IMR-90 (cell line): Measurements from ENCODE around the gene DDX10. TPM values are rescaled to one million over a fixed set of nuclear protein-coding genes. Genes with fewer than 3 reads are reported as not detected.

Experiments
- ATAC-seq: fragments of 200-7000 bp; cut with Tn5 transposase; 2 replicates; pipeline ENCODE4 v1.9.1; 2020; ENCODE audit warnings: low read depth, mild to moderate bottlenecking, moderate library complexity
- BruUV-seq: library from RNA; stranded (reverse); fragments of 400-500 nt; replicated peaks from 2 replicates; lab custom pipeline; 2021; lab: Mats Ljungman, UMichigan
- CTCF ChIA-PET: fragments of 300-600 bp; formaldehyde crosslinking; extraction: SDS; loops from one replicate; lab custom pipeline; 2021; ENCODE audit warnings: antibody characterized with exemption; lab: Yijun Ruan, JAX
- POLR2A ChIA-PET: fragments of 300-600 bp; sonication (Branson Sonifier 250); formaldehyde crosslinking; loops from one replicate; lab custom pipeline; 2022; ENCODE audit warnings: antibody characterized with exemption; ENCODE audit not compliant: unreplicated experiment; lab: Charles Lee
- DNase-seq: peaks from one replicate; pipeline ENCODE4 v3.0.0; 2013
- H2AFZ ChIP-seq: replicated peaks from 2 replicates; pipeline ENCODE3; 2013; ENCODE audit warnings: low read length, mild to moderate bottlenecking; ENCODE audit not compliant: poor library complexity
- H2AK5ac ChIP-seq: 2 replicates; pipeline ENCODE4 v1.6.1; 2013; ENCODE audit warnings: low read depth, low read length, inconsistent platforms
- H2AK9ac ChIP-seq: replicated peaks from 2 replicates; pipeline ENCODE3; 2013; ENCODE audit warnings: mild to moderate bottlenecking, low read depth, low read length, moderate library complexity; ENCODE audit not compliant: poor library complexity
- H2BK120ac ChIP-seq: 2 replicates; pipeline ENCODE4 v1.6.1; 2013; ENCODE audit warnings: low read depth, low read length, inconsistent platforms
- H2BK15ac ChIP-seq: 3 replicates; pipeline ENCODE4 v1.6.1; 2013; ENCODE audit warnings: low read depth, low read length, inconsistent platforms
- H2BK20ac ChIP-seq: 2 replicates; pipeline ENCODE4 v1.6.1; 2013; ENCODE audit warnings: low read depth, mild to moderate bottlenecking, inconsistent platforms, low read length, moderate library complexity
- H2BK5ac ChIP-seq: 2 replicates; pipeline ENCODE4 v1.6.1; 2013; ENCODE audit warnings: mild to moderate bottlenecking, low read depth, low read length, inconsistent platforms; ENCODE audit not compliant: poor library complexity, severe bottlenecking
- H3K14ac ChIP-seq: replicated peaks from 2 replicates; pipeline ENCODE4 v1.6.1; 2013; ENCODE audit warnings: low read depth, low read length, inconsistent platforms
- H3K18ac ChIP-seq: 2 replicates; pipeline ENCODE4 v1.6.1; 2013; ENCODE audit warnings: low read depth, low read length, control low read depth
- H3K23ac ChIP-seq: 2 replicates; pipeline ENCODE4 v1.6.1; 2013; ENCODE audit warnings: low read depth, low read length, inconsistent platforms
- H3K27ac ChIP-seq: 2 replicates; pipeline ENCODE4 v1.5.1; 2013; ENCODE audit warnings: mild to moderate bottlenecking, control low read depth, low read length; ENCODE audit not compliant: insufficient read depth
- H3K27me3 ChIP-seq: 2 replicates; pipeline ENCODE4 v1.6.1; 2013; ENCODE audit warnings: low read length; ENCODE audit not compliant: control insufficient read depth, insufficient read depth
- H3K36me3 ChIP-seq: 2 replicates; pipeline ENCODE4 v1.6.1; 2013; ENCODE audit warnings: low read length, mixed read lengths; ENCODE audit not compliant: control insufficient read depth, insufficient read depth
- H3K4ac ChIP-seq: 2 replicates; pipeline ENCODE4 v1.6.1; 2013; ENCODE audit warnings: low read depth, low read length, inconsistent platforms
- H3K4me1 ChIP-seq: 2 replicates; pipeline ENCODE4 v1.6.1; 2013; ENCODE audit warnings: low read length, mixed read lengths; ENCODE audit not compliant: control insufficient read depth, insufficient read depth
- H3K4me2 ChIP-seq: 2 replicates; pipeline ENCODE4 v1.6.1; 2013; ENCODE audit warnings: low read depth, mild to moderate bottlenecking, control low read depth, low read length, moderate library complexity
- H3K4me3 ChIP-seq: 2 replicates; pipeline ENCODE4 v1.5.1; 2013; ENCODE audit warnings: low read depth, mild to moderate bottlenecking, control low read depth, low read length, moderate library complexity; ENCODE audit not compliant: insufficient read depth
- H3K56ac ChIP-seq: 2 replicates; pipeline ENCODE4 v1.6.1; 2013; ENCODE audit warnings: low read length, inconsistent platforms; ENCODE audit not compliant: insufficient read depth; ENCODE audit errors: extremely low read depth
- H3K79me1 ChIP-seq, 2 experiments: 2 replicates each; pipeline ENCODE4 v1.6.1; 2013; ENCODE audit warnings: low read length in 2 of 2, inconsistent platforms in 1 of 2, low read depth in 1 of 2
- H3K9ac ChIP-seq: 2 replicates; pipeline ENCODE4 v1.6.1; 2013; ENCODE audit warnings: low read depth, low read length, control low read depth
- H3K9me1 ChIP-seq: 2 replicates; pipeline ENCODE4 v1.6.1; 2013; ENCODE audit warnings: low read length, inconsistent platforms; ENCODE audit not compliant: insufficient read depth
- H3K9me3 ChIP-seq: 2 replicates; pipeline ENCODE4 v1.6.1; 2013; ENCODE audit warnings: low read length; ENCODE audit not compliant: control insufficient read depth, insufficient read depth
- H4K20me1 ChIP-seq: 2 replicates; pipeline ENCODE4 v1.6.1; 2013; ENCODE audit warnings: low read length, inconsistent platforms; ENCODE audit not compliant: insufficient read depth
- H4K5ac ChIP-seq: 2 replicates; pipeline ENCODE4 v1.6.1; 2013; ENCODE audit warnings: mild to moderate bottlenecking, low read depth, low read length, control low read depth
- H4K8ac ChIP-seq, 2 experiments: 2 replicates each; pipeline ENCODE4 v1.6.1; 2013; ENCODE audit warnings: low read depth in 2 of 2, low read length in 2 of 2, control low read depth in 1 of 2, inconsistent platforms in 1 of 2
- H4K91ac ChIP-seq: 2 replicates; pipeline ENCODE4 v1.6.1; 2013; ENCODE audit warnings: low read depth, low read length, inconsistent platforms; ENCODE audit not compliant: insufficient read depth
- BHLHE40 ChIP-seq: fragments of 150-350 bp; IDR thresholded peaks from 2 replicates; pipeline ENCODE4 v1.6.1; 2016; ENCODE audit warnings: mild to moderate bottlenecking, low read depth, low read length
- CHD1 ChIP-seq: IDR thresholded peaks from 2 replicates; pipeline ENCODE4 v1.6.1; 2012; ENCODE audit warnings: low read depth, low read length, improper control_type of control experiment
- MAFK ChIP-seq: IDR thresholded peaks from 2 replicates; pipeline ENCODE4 v1.6.1; 2012; ENCODE audit warnings: low read depth, low read length, improper control_type of control experiment
- MAZ ChIP-seq: IDR thresholded peaks from 2 replicates; pipeline ENCODE4 v1.6.1; 2012; ENCODE audit warnings: low read depth, mild to moderate bottlenecking, low read length, improper control_type of control experiment, moderate library complexity, borderline replicate concordance
- POLR2A ChIP-seq: IDR thresholded peaks from 2 replicates; pipeline ENCODE4 v1.6.1; 2012; ENCODE audit warnings: mild to moderate bottlenecking, low read depth, low read length
- RFX5 ChIP-seq: IDR thresholded peaks from 2 replicates; pipeline ENCODE4 v1.8.0; 2012; ENCODE audit warnings: low read depth, mild to moderate bottlenecking, low read length, moderate library complexity
- SMC3 ChIP-seq: fragments of 150-350 bp; IDR thresholded peaks from 2 replicates; pipeline ENCODE4 v1.6.1; 2016; ENCODE audit warnings: low read depth, mild to moderate bottlenecking, antibody characterized with exemption, low read length, moderate library complexity
- WGBS, 2 experiments: methylation state at CpG; one replicate each; pipeline versions ENCODE4 v1.1.5 to v1.1.7; 2013; ENCODE audit warnings: missing lambda C conversion rate in 2 of 2; ENCODE audit not compliant: insufficient read length in 1 of 2; ENCODE audit errors: extremely low coverage in 2 of 2; 5-methylcytosine and 5-hydroxymethylcytosine counted together
- dilution Hi-C: fragments of 300-500 bp; cut with HindIII; formaldehyde crosslinking; loops from one replicate; pipeline ENCODE4 v1.14.3; 2018; ENCODE audit warnings: low sequenced_read_pairs; ENCODE audit not compliant: unreplicated experiment
- in situ Hi-C: fragments of 300-500 bp; cut with MboI; formaldehyde crosslinking; loops from 3 replicates; pipeline ENCODE4 v1.14.3; 2019; ENCODE audit warnings: low sequenced_read_pairs, inconsistent platforms, mixed read lengths
- intact Hi-C: fragments of 100-400 bp; cut with micrococcal nuclease; formaldehyde crosslinking; loops from 2 replicates; pipeline ENCODE4 v1.10.0; 2022
- polyA plus RNA-seq, 3 experiments: library from polyadenylated mRNA; depleted of rRNA; stranded (reverse); fragments of >200 nt; gene quantifications; 2 replicates each; pipeline ENCODE4 v1.2.3, GENCODE V29; 2012; ENCODE audit warnings: low replicate concordance in 1 of 3
- total RNA-seq: library from RNA; depleted of rRNA; stranded (reverse); fragments of >200 nt; gene quantifications from 2 replicates; pipeline ENCODE4 v1.2.3, GENCODE V29; 2012

Gene DDX10
- total and polyA plus RNA-seq, 2 of the 4 experiments (the other 2 are of a cell fraction) = 20.0 to 31.9 TPM

DNA sequence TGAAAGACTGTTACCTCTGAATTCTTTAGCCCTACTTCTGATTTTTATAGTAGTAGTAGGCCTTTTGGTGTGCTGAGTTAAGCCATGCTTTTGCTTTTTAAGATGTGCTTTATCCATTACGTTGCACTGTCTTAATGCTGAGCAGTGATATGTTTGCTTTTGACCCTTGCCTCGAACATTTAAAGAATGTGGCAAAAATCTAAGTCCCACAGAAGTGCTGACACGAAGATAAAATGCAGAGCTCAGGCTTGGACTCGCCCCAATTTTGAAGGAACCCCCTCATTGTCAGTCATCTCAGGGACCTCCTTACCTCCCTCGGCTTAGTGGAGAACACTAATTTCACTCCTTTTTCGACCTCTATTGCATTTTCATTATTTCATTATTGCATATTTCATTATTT is 272.9 kb downstream of the DDX10 start:
- in situ Hi-C loops (no loop called here), dilution Hi-C loops (no loop called here), intact Hi-C loops (no loop called here)
- peaks cover 20 to 26% of the 10 kb centered on the region in 2 experiments for H3K79me1 ChIP-seq
- no peak overlapping the region for H3K4me2 ChIP-seq
- no peak overlapping the region for H2AK5ac ChIP-seq
- BruUV-seq = no TSS peak
- H3K4ac ChIP-seq = no peak overlapping the region
- H4K91ac ChIP-seq = no peak overlapping the region
- peak overlapping the region; percentile 30; the same call in 1 of the 2 replicates for H3K18ac ChIP-seq
- ChIA-PET POLR2A (no interaction called here), CTCF (interaction anchor here (1.0 kb wide), 1 partner anchor 24 kb away, joined by 3 read pairs; no protein-coding TSS in a partner anchor)
- DNase-seq (no peak), ATAC-seq (no peak)
- TF ChIP-seq SMC3 (no peak), RFX5 (no peak), MAFK (peak; percentile 57), CHD1 (no peak), MAZ (no peak), BHLHE40 (no peak), POLR2A (no peak)
- H3K27ac ChIP-seq = no peak overlapping the region
- H3K27me3 ChIP-seq = no peaks in the 10 kb centered on the region
- H2BK5ac ChIP-seq = no peak overlapping the region
- H3K4me1 ChIP-seq = peaks cover 4% of the 10 kb centered on the region; the same call in 1 of the 2 replicates
- H3K9ac ChIP-seq = no peak overlapping the region
- no peak overlapping the region for H3K23ac ChIP-seq
- no peak overlapping the region for H2BK120ac ChIP-seq
- H4K20me1 ChIP-seq = no peaks in the 10 kb centered on the region
- no peaks in the 10 kb centered on the region for H3K9me3 ChIP-seq
- H2BK20ac ChIP-seq = no peak overlapping the region
- no CpG with 5 or more reads among the region's 6 CpGs for WGBS, 2 experiments
- H3K14ac ChIP-seq = no peak overlapping the region
- peaks cover 12% of the 10 kb centered on the region for H3K36me3 ChIP-seq
- H2AFZ ChIP-seq = no peak overlapping the region
- H2BK15ac ChIP-seq = no peak overlapping the region
- H3K4me3 ChIP-seq = no peak overlapping the region
- no peak overlapping the region for H2AK9ac ChIP-seq
- H3K56ac ChIP-seq = no peak overlapping the region
- peak overlapping the region; percentile 72; the same call in 1 of the 2 replicates for H4K5ac ChIP-seq
- no peak overlapping the region for H4K8ac ChIP-seq
- peaks cover 9% of the 10 kb centered on the region; the same call in 1 of the 2 replicates for H3K9me1 ChIP-seq
